HepG2 (cell line): Measurements from ENCODE around the gene PRICKLE3. TPM values are rescaled to one million over a fixed set of nuclear protein-coding genes. Genes with fewer than 3 reads are reported as not detected.

Experiments used
- ATAC-seq: fragments of 200-7000 bp; cut with Tn5 transposase; 3 replicates; pipeline ENCODE4 v1.9.1; 2020; ENCODE audit warnings: mild to moderate bottlenecking, moderate library complexity
- BruUV-seq: library from RNA; stranded (reverse); fragments of 400-500 nt; replicated peaks from 2 replicates; lab custom pipeline; 2021; lab: Mats Ljungman, UMichigan
- CTCF ChIA-PET: fragments of 300-600 bp; formaldehyde crosslinking; extraction: SDS; loops from one replicate; lab custom pipeline; 2021; ENCODE audit warnings: low total read pairs, inconsistent platforms, low intra/inter-chr PET ratio; lab: Yijun Ruan, JAX
- POLR2A ChIA-PET: fragments of 350-600 bp; sonication (Branson Sonifier 250); formaldehyde crosslinking; loops from one replicate; lab custom pipeline; 2020; ENCODE audit warnings: antibody characterized with exemption, inconsistent platforms; lab: Yijun Ruan, JAX
- DNase-seq: peaks from one replicate; pipeline ENCODE4 v3.0.0-alpha.2; 2015; ENCODE audit warnings: low spot score
- FAIRE-seq: peaks from 3 replicates; lab custom pipeline; 2011; peaks lifted over from hg19 to GRCh38; lab: Jason Lieb, UNC
- H2AFZ ChIP-seq: one replicate; pipeline ENCODE4 v1.6.1; 2011; ENCODE audit warnings: low read length, inconsistent platforms
- H3K27ac ChIP-seq: fragments of 300-600 bp; 3 replicates; pipeline ENCODE4 v1.8.0; 2011; ENCODE audit warnings: mixed run types, mild to moderate bottlenecking, mixed read lengths, low read length, inconsistent platforms; ENCODE audit not compliant: insufficient read depth; ENCODE audit errors: extremely low read length
- H3K27me3 ChIP-seq, 2 experiments: fragments of 200-600 bp in 1 of 2; 2 replicates in 1 of 2; 3 replicates in 1 of 2; pipeline versions ENCODE4 v1.6.0 to v1.8.0; 2011; ENCODE audit warnings: low read length in 2 of 2, mild to moderate bottlenecking in 2 of 2, moderate library complexity in 2 of 2, inconsistent platforms in 1 of 2; ENCODE audit not compliant: insufficient read depth in 2 of 2, control insufficient read depth in 1 of 2
- H3K36me3 ChIP-seq, 2 experiments: fragments of 200-600 bp in 1 of 2; replicated peaks in 1 of 2; 2 replicates in 1 of 2; 3 replicates in 1 of 2; pipeline versions ENCODE4 v1.5.1 to v1.8.0; 2011; ENCODE audit warnings: low read length in 2 of 2, inconsistent platforms in 1 of 2; ENCODE audit not compliant: insufficient read depth in 2 of 2, control insufficient read depth in 1 of 2
- H3K4me1 ChIP-seq: 2 replicates; pipeline ENCODE4 v1.5.1; 2012; ENCODE audit warnings: low read length, inconsistent platforms; ENCODE audit not compliant: insufficient read depth
- H3K4me2 ChIP-seq: 2 replicates; pipeline ENCODE4 v1.6.0; 2011; ENCODE audit warnings: low read depth, low read length, inconsistent platforms
- H3K4me3 ChIP-seq, 3 experiments: fragments of 200-600 bp in 1 of 3; sonication (generic), shearing (Covaris generic) in 1 of 3; replicated peaks in 1 of 3; 2 replicates each; pipeline ENCODE4 v1.5.1; 2011 to 2016; ENCODE audit warnings: low read length in 3 of 3, inconsistent platforms in 2 of 3, low read depth in 2 of 3, mild to moderate bottlenecking in 2 of 3, control low read depth in 1 of 3, mixed read lengths in 1 of 3; ENCODE audit not compliant: insufficient read depth in 1 of 3
- H3K79me2 ChIP-seq: one replicate; pipeline ENCODE4 v1.6.1; 2011; ENCODE audit warnings: low read length, inconsistent platforms; ENCODE audit not compliant: insufficient read depth
- H3K9ac ChIP-seq: 2 replicates; pipeline ENCODE4 v1.6.0; 2011; ENCODE audit warnings: mild to moderate bottlenecking, low read depth, low read length, inconsistent platforms; ENCODE audit not compliant: insufficient read depth
- H3K9me3 ChIP-seq: 2 replicates; pipeline ENCODE4 v1.5.1; 2012; ENCODE audit warnings: mild to moderate bottlenecking, low read length
- H4K20me1 ChIP-seq: 2 replicates; pipeline ENCODE4 v1.6.0; 2011; ENCODE audit warnings: inconsistent platforms, mild to moderate bottlenecking, low read length, moderate library complexity; ENCODE audit not compliant: insufficient read depth
- FOXK2 ChIP-seq: fragments of 450-650 bp; IDR thresholded peaks from 2 replicates; pipeline ENCODE4 v1.6.1; 2016
- PLSCR1 ChIP-seq: sonication (generic); formaldehyde crosslinking; IDR thresholded peaks from 2 replicates; pipeline ENCODE4 v1.5.0; 2020; ENCODE audit warnings: missing genetic modification reagents, mild to moderate bottlenecking, borderline replicate concordance
- RNF2 ChIP-seq: fragments of 450-650 bp; conservative IDR thresholded peaks from 2 replicates; pipeline ENCODE4 v1.6.1; 2016; ENCODE audit warnings: low read depth
- SIN3B ChIP-seq: fragments of 150-350 bp; IDR thresholded peaks from 2 replicates; pipeline ENCODE4 v1.6.1; 2014; ENCODE audit warnings: low read length
- ZBTB40 ChIP-seq, 2 experiments: fragments of 450-650 bp in 1 of 2; sonication (generic) in 1 of 2; formaldehyde crosslinking in 1 of 2; IDR thresholded peaks; 2 replicates each; pipeline versions ENCODE4 v1.6.1 to v1.8.0; 2016 to 2022; ENCODE audit warnings: antibody characterized with exemption in 1 of 2, mild to moderate bottlenecking in 1 of 2, missing genetic modification reagents in 1 of 2
- ZNF331 ChIP-seq: sonication (generic); formaldehyde crosslinking; IDR thresholded peaks from 2 replicates; pipeline ENCODE4 v1.4.0; 2020; ENCODE audit warnings: missing genetic modification reagents
- WGBS: methylation state at CpG from one replicate; pipeline ENCODE4 v1.1.6; 2017; ENCODE audit warnings: low lambda C conversion rate; 5-methylcytosine and 5-hydroxymethylcytosine counted together
- in situ Hi-C: cut with HindIII; loops from 2 replicates; pipeline ENCODE4 v1.10.0; 2017; ENCODE audit warnings: low pct_unique_long_range_greater_than_20kb; ENCODE audit not compliant: extremely low pct_ligation_motif_present
- intact Hi-C: fragments of 100-400 bp; cut with micrococcal nuclease; formaldehyde crosslinking; loops from one replicate; pipeline ENCODE4 v1.10.0; 2022; ENCODE audit not compliant: unreplicated experiment
- polyA plus RNA-seq, 8 experiments: library from polyadenylated mRNA; depleted of rRNA in 3 of 8; stranded (reverse) in 7 of 8; unstranded in 1 of 8; fragments of >200 nt; fragmentation: Illumina TruSeq in 4 of 8; extraction: Trizol in 4 of 8; gene quantifications; 2 replicates each; pipeline versions ENCODE4 v1.2.1 to v1.2.3, GENCODE V29; 2011 to 2016; ENCODE audit warnings: low read depth in 4 of 8, missing spikeins in 1 of 8, mixed read lengths in 1 of 8; ENCODE audit not compliant: insufficient read depth in 1 of 8
- total RNA-seq, 5 experiments: library from RNA; depleted of rRNA; stranded (reverse); fragments of >200 nt; fragmentation: Illumina TruSeq; extraction: Trizol; gene quantifications; 2 replicates each; pipeline ENCODE4 v1.2.3, GENCODE V29; 2016; ENCODE audit warnings: low read depth in 1 of 5

Gene PRICKLE3
- total and polyA plus RNA-seq, 2 of the 13 experiments (the other 11 are each of a cell fraction or from before 2014, with no cell fraction given), result 2.6 TPM

- no peak for TF ChIP-seq ZBTB40 (IDR thresholded peaks at IDR 0.05)
- TF ChIP-seq ZBTB40 (CRISPR knock-in tag; IDR thresholded peaks at IDR 0.05), result no peak
- no peak for TF ChIP-seq SIN3B
- no peak for TF ChIP-seq ZNF331
- no peak for TF ChIP-seq RNF2
These were observed 47.0 kb upstream of the PRICKLE3 start, which contains the start of gene CACNA1F (continued) for GRCh38 chrX:49233176-49233575.

GRCh38 chrX:49232525-49232924 lies 46.4 kb upstream of the PRICKLE3 start:
- Histone ChIP-seq H3K4me1 (peaks cover 13% of the 10 kb centered on the region; the same call in 1 of the 2 replicates), H3K9me3 (no peaks in the 10 kb centered on the region), H2AFZ (no peak overlapping the region), H3K9ac (no peak overlapping the region), H3K79me2 (no peaks in the 10 kb centered on the region), H3K4me3 (no peak overlapping the region), H3K27ac (no peak overlapping the region), H3K4me2 (no peak overlapping the region), H4K20me1 (no peaks in the 10 kb centered on the region), H3K36me3 (no peaks in the 10 kb centered on the region), H3K27me3 (no peaks in the 10 kb centered on the region)
- in situ Hi-C loops (no loop called here), intact Hi-C loops (no loop called here)
- TF ChIP-seq PLSCR1 (CRISPR knock-in tag) (no peak), FOXK2 (no peak)
- CTCF ChIA-PET, result no interaction called here
- ATAC-seq (no peak), DNase-seq (no peak), FAIRE-seq (no peak)
- BruUV-seq, result no TSS peak
- WGBS, result 3% methylated on average over 2 of the region's 2 CpGs
- POLR2A ChIA-PET, result no interaction called here
